Activated CD4-positive, alpha-beta T cell treated with anti-CD3 and anti-CD28 coated beads for 24 hours (primary cell): ENCODE results near the gene TMPRSS15.

Experiments
- DNase-seq, 2 donors: peaks; one replicate each; pipeline ENCODE4 v3.0.0-alpha.2; 2020; ENCODE audit warnings: low read depth in 2 of 2

The TMPRSS15 gene

GRCh38 chr21:18244671-18245463 is 158.7 kb downstream of the TMPRSS15 start, which contains the start of gene CHODL:
TSS of gene CHODL (plus strand) at chr21:18244833. CDS start at chr21:18245224, 391 bp downstream.
- no peak for DNase-seq

GRCh38 chr21:18235545-18235944 is 168.0 kb downstream of the TMPRSS15 start:
- DNase-seq = no peak

GRCh38 chr21:18228060-18228739 is 175.4 kb downstream of the TMPRSS15 start:
- DNase-seq = no peak

GRCh38 chr21:18222346-18222745 is 181.2 kb downstream of the TMPRSS15 start:
- no peak for DNase-seq

- no peak for DNase-seq
These were observed 183.1 kb downstream of the TMPRSS15 start for GRCh38 chr21:18220498-18220897.
